Pancreas (tissue), 10 donors: ENCODE data around the gene DNAL4. TPM values are rescaled to one million over a fixed set of nuclear protein-coding genes. Genes with fewer than 3 reads are reported as not detected.

ENCODE experiments used
- ATAC-seq, 4 donors: fragments of 200-7000 bp; cut with Tn5 transposase; one replicate each; pipeline versions ENCODE4 v1.8.0 to v1.9.1; 2020; ENCODE audit warnings: mild to moderate bottlenecking in 4 of 4, moderate library complexity in 4 of 4
- DNase-seq, 6 donors: peaks; one replicate each; pipeline ENCODE4 v3.0.0-alpha.2; 2020
- FAIRE-seq: peaks from 2 replicates; lab custom pipeline; 2012; peaks lifted over from hg19 to GRCh38; lab: Jason Lieb, UNC
- H3K27ac ChIP-seq, 4 donors: fragments of 200-600 bp; sonication (generic); 1 replicate in 3 of 4; 2 replicates in 1 of 4; pipeline versions ENCODE4 v1.5.0 to v1.8.0; 2020
- H3K27me3 ChIP-seq, 4 donors: fragments of 200-600 bp; one replicate each; pipeline ENCODE4 v1.8.0; 2021
- H3K36me3 ChIP-seq, 3 donors: fragments of 200-600 bp; sonication (generic) in 1 of 3; one replicate each; pipeline versions ENCODE4 v1.5.0 to v1.8.0; 2020 to 2021
- H3K4me1 ChIP-seq, 3 donors: fragments of 200-600 bp; one replicate each; pipeline ENCODE4 v1.8.0; 2021
- H3K4me3 ChIP-seq, 4 donors: fragments of 200-600 bp; sonication (generic) in 2 of 4; one replicate each; pipeline versions ENCODE4 v1.5.0 to v1.8.0; 2020 to 2021
- H3K9me3 ChIP-seq, 4 donors: fragments of 200-600 bp; one replicate each; pipeline ENCODE4 v1.8.0; 2021
- WGBS, 2 donors: extraction: QIAGEN DNeasy Blood & Tissue Kit; methylation state at CpG; one replicate each; pipeline ENCODE4 v1.1.7; 2013; 5-methylcytosine and 5-hydroxymethylcytosine counted together
- intact Hi-C, 3 donors: fragments of 100-400 bp; cut with DNase I; formaldehyde crosslinking; loops; one replicate each; pipeline versions ENCODE4 v1.11.1 to v1.14.2; 2022
- polyA plus RNA-seq, 2 donors: library from polyadenylated mRNA; stranded (reverse); fragments of 200-250 nt; gene quantifications; one replicate each; pipeline ENCODE4 v1.2.3, GENCODE V29; 2013
- total RNA-seq, 6 donors: library from RNA; stranded (reverse); fragmentation: NEBNext Ultra II Directional in 4 of 6; extraction: Animal tissue kit (Norgen Biotek cat#: 25700) in 4 of 6; gene quantifications; one replicate each; pipeline versions ENCODE4 v1.2.1 to v1.2.4, GENCODE V29; 2021 to 2023
- TF ChIP-seq, protein P1 (sequence below), 4 donors: fragments of 200-600 bp; sonication (generic) in 3 of 4; IDR thresholded peaks; one replicate each; pipeline versions ENCODE4 v1.5.0 to v1.8.0; 2021; ENCODE audit warnings: antibody characterized with exemption in 4 of 4
- donor health status: healthy with polysubstance abuse.
- donor health status: DM: no; HTN: no; CAD: no; lungs with moderate emphysema.
- donor health status: DM: no; HTN: no; CAD: no.
- donor health status: control.
- donor health status: control.
- donor health status: Bipolar disorder and iron deficiency.
- donor health status: DM: yes; HTN: yes; CAD: no.
- donor health status: DM: no; HTN: no; CAD: no.
- donor health status: DM: no; HTN: no; CAD: no.
- donor health status: DM: yes; HTN: yes; CAD: no.

DNAL4 gene
- total and polyA plus RNA-seq, 8 donors = 7.7 to 16.2 (median 11.1) TPM

DNA sequence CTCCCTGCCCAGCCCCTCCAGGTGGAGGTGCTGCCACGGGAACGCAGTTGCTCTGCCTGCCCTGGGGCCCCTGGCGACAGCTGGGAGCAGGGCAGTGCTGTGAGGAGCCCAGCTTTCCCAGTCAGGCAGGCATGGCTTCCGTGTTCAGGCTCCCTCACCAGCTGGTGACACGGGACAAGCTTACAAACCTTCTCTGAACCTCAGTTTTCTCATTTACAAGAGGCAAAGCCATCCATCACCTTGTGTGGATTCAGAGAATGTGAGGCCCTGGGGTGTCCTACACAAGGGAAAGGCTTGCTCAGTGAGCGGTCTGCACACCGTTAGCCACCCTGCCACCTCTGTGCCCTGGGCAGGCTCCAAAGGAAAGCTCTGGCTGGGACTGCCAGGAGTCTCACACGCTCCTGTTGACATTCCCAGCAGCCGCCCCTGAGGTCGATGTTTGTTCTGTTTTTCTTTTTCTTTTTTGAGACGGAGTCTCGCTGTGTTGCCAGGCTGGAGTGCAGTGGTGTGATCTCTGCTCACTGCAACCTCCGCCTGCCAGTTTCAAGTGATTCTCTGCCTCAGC is 61.6 kb downstream of the DNAL4 start:
- Histone ChIP-seq H3K4me1 (peaks cover 31 to 40% (median 37%) of the 10 kb centered on the region in 3 donors), H3K4me3 (peak overlapping the region in 1 of 4 donors; percentile 4), H3K27ac (peak overlapping the region; percentile 79 to 89 (median 86)), H3K9me3 (no peaks in the 10 kb centered on the region), H3K27me3 (no peaks in the 10 kb centered on the region), H3K36me3 (peaks cover 4 to 57% (median 32%) of the 10 kb centered on the region in 3 donors)
- 29 to 34% methylated on average over 13 of the region's 13 CpGs for WGBS, 2 donors
- ATAC-seq (peak; percentile 57 to 70 (median 66)), DNase-seq (peak in 4 of 6 donors; percentile 69 to 85 (median 73)), FAIRE-seq (no peak)
- intact Hi-C loops = no loop called here
- TF ChIP-seq, protein P1, sequence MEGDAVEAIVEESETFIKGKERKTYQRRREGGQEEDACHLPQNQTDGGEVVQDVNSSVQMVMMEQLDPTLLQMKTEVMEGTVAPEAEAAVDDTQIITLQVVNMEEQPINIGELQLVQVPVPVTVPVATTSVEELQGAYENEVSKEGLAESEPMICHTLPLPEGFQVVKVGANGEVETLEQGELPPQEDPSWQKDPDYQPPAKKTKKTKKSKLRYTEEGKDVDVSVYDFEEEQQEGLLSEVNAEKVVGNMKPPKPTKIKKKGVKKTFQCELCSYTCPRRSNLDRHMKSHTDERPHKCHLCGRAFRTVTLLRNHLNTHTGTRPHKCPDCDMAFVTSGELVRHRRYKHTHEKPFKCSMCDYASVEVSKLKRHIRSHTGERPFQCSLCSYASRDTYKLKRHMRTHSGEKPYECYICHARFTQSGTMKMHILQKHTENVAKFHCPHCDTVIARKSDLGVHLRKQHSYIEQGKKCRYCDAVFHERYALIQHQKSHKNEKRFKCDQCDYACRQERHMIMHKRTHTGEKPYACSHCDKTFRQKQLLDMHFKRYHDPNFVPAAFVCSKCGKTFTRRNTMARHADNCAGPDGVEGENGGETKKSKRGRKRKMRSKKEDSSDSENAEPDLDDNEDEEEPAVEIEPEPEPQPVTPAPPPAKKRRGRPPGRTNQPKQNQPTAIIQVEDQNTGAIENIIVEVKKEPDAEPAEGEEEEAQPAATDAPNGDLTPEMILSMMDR (IDR thresholded peaks at IDR 0.05) = no peak

DNA sequence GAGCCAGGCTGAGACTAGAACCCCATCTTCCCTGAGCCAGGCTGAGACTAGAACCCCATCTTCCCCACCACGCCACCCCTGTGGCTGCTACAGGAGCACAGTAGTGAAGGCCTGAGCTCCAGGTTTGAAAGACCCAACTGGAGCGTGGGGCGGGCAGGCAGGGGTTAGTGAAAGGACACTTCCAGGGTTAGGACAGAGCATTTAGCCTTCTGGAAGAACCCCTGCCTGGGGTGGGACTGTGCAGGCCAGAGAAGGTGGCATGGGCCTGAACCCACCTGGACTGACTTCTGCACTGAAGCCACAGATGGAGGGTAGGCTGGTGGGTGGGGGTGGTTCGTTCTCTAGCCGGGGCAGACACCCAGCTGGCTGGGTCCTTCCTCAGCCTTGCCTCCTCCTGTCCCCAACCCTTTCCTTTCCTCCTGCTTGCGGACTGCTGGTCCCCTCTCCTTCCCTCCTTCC is 62.2 kb downstream of the DNAL4 start:
- H3K27ac ChIP-seq = peak overlapping the region; percentile 79 to 89 (median 86)
- ATAC-seq (no peak), FAIRE-seq (no peak), DNase-seq (peak in 1 of 6 donors; percentile 59)
- TF ChIP-seq, protein P1 (IDR thresholded peaks at IDR 0.05) = no peak
- H3K27me3 ChIP-seq = no peaks in the 10 kb centered on the region
- no peaks in the 10 kb centered on the region for H3K9me3 ChIP-seq
- no peak overlapping the region for H3K4me3 ChIP-seq
- H3K36me3 ChIP-seq = peaks cover 4 to 57% (median 33%) of the 10 kb centered on the region in 3 donors
- peaks cover 31 to 40% (median 37%) of the 10 kb centered on the region in 3 donors for H3K4me1 ChIP-seq
- WGBS, 2 donors = 75% methylated on average over 5 to 6 of the region's 6 CpGs
- intact Hi-C loops = no loop called here

DNA sequence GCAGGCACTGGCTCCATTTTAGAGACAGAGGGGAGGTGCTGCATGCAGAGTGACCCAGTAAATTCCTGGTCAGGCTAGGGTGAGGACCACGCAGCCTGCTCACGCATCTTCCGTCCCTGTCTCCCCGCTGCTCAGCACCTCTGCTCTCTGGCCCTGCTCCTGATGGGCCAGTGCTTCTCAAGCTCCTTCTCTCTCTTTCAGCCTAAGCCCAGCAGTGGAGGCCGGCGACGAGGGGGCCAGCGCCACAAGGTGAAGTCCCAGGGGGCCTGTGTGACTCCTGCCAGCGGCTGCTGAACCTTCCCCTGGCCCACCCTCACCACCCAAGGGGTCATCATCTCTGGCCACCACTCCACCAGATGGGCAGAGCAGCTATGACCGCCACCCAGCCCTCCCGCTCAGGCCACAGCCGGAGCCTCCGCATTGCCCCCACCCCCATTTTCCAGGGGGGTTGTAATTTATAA is 63.5 kb downstream of the DNAL4 start:
- H3K36me3 ChIP-seq = peaks cover 4 to 56% (median 46%) of the 10 kb centered on the region in 3 donors
- FAIRE-seq (no peak), DNase-seq (peak in 1 of 6 donors; percentile 64), ATAC-seq (no peak)
- peaks cover 31 to 40% (median 37%) of the 10 kb centered on the region in 3 donors for H3K4me1 ChIP-seq
- intact Hi-C loops = no loop called here
- H3K27ac ChIP-seq = no peak overlapping the region
- 96 to 97% methylated on average over 13 of the region's 13 CpGs for WGBS, 2 donors
- TF ChIP-seq, protein P1 (IDR thresholded peaks at IDR 0.05) = no peak
- H3K27me3 ChIP-seq = no peaks in the 10 kb centered on the region
- no peak overlapping the region for H3K4me3 ChIP-seq
- H3K9me3 ChIP-seq = no peaks in the 10 kb centered on the region

DNA sequence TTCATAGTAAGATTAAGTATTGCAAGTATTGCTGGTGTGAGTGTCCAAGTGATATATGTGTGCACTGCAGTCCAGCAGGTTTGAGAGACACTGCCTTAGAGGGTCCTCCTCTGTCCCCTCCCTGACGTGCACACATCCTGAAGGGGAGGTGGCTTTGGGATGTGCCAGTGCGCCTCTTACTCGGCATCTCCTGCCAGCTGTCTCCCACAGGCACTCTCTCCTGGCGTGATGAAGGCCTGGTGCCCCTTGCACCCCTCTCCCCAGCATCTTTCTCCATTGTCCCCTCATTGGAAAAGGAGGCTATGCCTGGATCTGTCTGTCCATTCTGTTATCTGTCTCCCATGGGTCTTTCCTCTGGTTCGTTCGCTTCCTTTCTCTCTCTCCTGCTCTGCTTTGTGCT is 64.0 kb downstream of the DNAL4 start:
- H3K27me3 ChIP-seq = no peaks in the 10 kb centered on the region
- peaks cover 4 to 57% (median 51%) of the 10 kb centered on the region in 3 donors for H3K36me3 ChIP-seq
- DNase-seq (peak in 1 of 6 donors; percentile 20), FAIRE-seq (no peak), ATAC-seq (no peak)
- 90 to 92% methylated on average over 6 of the region's 6 CpGs for WGBS, 2 donors
- no peak overlapping the region for H3K4me3 ChIP-seq
- H3K9me3 ChIP-seq = no peaks in the 10 kb centered on the region
- intact Hi-C loops = no loop called here
- H3K4me1 ChIP-seq = peaks cover 31 to 37% (median 37%) of the 10 kb centered on the region in 3 donors
- H3K27ac ChIP-seq = no peak overlapping the region
- TF ChIP-seq, protein P1 (IDR thresholded peaks at IDR 0.05) = no peak
